ENCODE data around the gene RELB.

The RELB gene

DNA sequence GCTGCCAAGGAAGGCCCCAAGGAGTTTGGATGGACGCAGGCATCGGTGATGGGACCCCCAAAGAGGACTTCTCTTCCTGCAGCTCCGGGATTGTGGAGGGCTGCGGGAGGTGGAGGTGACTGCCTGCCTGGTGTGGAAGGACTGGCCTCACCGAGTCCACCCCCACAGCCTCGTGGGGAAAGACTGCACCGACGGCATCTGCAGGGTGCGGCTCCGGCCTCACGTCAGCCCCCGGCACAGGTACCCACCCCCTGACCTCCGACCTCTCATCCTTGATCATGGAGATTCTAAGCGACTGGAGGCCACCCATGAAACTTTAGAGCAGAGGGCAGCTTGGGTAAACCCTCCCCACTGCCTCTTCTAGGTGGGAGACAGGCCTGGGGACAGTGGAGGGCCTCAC, 20.7 kb downstream of the RELB start:
- DNase-seq (ENCODE audit: low read depth) = no peak

DNA sequence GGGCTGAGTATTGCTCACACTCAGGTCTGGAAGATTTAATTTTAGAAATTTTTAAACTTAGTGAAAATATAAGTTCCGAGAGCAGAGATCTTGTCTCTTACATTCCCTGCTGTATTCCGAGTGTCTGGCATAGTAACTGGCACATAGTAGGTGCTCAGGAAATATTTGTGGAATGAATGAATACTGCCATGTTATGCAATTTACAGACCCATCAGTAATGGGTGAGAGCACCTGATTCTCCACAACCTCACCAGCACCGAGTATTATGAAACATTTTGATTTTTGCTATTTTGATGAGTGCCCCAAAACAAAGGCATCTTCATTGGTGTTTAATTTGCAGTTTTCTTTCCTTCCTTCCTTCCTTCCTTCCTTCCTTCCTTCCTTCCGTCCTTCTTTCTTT, 21.8 kb downstream of the RELB start:
- no peak for DNase-seq (ENCODE audit: low read depth)

DNA sequence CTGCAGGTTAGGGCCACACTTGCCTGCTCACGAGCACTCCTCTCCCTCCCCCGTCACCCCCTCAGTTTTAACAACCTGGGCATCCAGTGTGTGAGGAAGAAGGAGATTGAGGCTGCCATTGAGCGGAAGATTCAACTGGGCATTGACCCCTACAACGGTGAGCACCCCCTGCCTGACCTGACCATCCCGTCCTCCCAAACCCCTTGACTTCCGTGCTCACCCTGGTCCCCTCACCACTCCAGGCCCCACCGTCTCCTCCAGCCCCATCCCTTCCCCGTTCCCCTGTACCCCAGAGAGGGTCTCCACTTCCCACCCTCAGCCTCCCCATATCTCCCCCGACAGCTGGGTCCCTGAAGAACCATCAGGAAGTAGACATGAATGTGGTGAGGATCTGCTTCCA, 24.0 kb downstream of the RELB start:
- no peak for DNase-seq (ENCODE audit: low read depth)

DNA sequence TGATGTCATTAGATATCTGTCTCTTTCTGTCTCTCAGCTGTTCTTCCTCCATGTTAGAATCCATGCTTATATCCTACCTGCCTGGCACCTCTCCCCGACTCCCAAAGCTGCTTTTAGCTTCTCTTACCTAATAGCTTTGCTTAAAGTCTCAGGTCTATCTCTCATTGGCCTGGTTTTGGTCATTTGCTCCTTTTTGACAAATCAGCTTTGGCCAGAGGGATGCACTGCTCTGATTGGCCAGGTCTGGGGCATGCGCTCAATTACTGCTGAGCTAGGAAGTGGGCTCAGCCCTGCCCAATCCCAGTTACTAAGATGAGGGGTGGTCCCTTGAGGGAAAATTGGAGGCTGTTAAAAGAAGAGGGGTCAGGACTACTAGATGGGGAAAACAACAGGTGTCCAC, 26.1 kb downstream of the RELB start:
- no peak for DNase-seq (ENCODE audit: low read depth)

- no peak for DNase-seq (ENCODE audit: low read depth)
These were observed 29.6 kb downstream of the RELB start for GRCh38 chr19:45030825-45031224.

- no peak for DNase-seq (ENCODE audit: low read depth)
These were observed 31.2 kb downstream of the RELB start for GRCh38 chr19:45032421-45032820.

- DNase-seq (ENCODE audit: low read depth) = no peak
These were observed 34.5 kb downstream of the RELB start for GRCh38 chr19:45035755-45036154.

- DNase-seq (ENCODE audit: low read depth) = no peak
These were observed 36.3 kb downstream of the RELB start for GRCh38 chr19:45037393-45038169.

DNA sequence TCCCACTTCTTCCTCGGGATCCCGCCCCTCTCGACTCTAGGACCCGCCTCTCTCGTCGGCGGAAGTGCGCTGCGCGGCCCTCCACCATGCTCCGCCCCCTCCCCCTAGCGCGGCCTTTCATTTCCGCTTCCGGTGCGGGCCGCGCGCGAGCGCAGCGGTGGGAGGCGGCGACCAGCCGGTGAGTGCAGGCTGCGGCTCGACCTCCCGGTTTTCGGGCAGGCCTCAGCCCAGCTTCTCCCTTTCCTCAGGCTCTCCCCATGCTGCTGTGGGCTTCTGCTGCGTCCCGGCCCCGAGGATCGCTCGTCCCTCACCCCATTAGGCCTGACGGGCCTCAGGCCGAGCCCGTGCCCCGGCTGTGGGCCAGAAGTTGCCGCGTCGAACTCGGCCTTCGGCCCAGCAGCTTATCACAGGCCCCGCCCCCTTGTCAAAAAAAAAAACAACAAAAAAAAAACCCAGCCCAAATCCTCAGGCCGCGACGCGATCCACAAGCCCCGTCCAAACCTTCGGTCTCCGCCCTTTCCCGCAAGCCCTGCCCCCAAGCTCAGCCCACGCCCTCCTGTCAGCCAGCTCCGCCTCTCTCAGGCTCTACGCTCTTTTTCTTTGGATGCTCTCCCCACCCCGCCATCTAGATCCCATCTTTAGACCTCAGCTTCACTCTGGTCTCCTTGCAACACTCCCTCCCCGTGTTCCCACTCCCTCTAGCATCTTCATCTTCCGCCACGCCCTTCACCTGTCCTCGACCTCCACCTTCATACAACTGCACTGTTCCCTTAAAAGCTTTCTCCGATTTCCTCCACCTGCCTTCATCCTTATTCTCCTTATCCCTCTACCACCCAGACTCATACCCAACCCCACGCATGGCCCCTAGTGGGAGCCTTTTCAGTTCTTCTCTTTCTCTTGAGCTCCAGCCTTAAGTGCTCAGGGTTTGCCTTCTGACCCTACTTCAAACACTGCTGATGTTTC, 37.9 kb downstream of the RELB start, which contains the start of gene CLASRP:
Gene CLASRP, plus strand, starts transcription at position 115 of the 963 bp plus-strand sequence. CDS start 1,168 bp downstream, outside the sequence.
- DNase-seq (ENCODE audit: low read depth) = peak; percentile 86

GRCh38 chr19:45040059-45040771, 39.0 kb downstream of the RELB start:
- DNase-seq (ENCODE audit: low read depth) = no peak

GRCh38 chr19:45041125-45041524, 39.9 kb downstream of the RELB start:
- DNase-seq (ENCODE audit: low read depth) = no peak

- DNase-seq (ENCODE audit: low read depth) = no peak
These were observed 44.5 kb downstream of the RELB start for GRCh38 chr19:45045671-45046353.

DNA sequence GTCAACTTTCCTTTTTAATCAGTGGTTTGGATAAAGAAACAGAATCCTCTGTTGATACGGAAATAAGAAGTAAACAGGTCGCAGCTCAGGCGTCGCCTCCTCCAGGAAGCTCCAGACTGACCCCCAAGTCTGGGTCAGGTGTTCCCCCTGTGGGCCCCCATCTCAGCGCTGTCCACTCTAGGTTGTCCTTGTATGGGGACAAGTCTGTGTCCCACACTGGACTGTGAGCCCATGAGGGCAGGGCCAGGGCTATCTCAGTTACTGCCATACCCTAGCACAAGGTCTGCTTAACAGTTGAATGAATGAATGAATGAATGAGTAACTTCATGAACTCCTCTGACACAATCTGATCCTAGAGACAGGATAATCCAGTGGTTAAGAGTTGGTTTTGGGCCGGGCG, 45.1 kb downstream of the RELB start:
- DNase-seq (ENCODE audit: low read depth) = no peak

DNA sequence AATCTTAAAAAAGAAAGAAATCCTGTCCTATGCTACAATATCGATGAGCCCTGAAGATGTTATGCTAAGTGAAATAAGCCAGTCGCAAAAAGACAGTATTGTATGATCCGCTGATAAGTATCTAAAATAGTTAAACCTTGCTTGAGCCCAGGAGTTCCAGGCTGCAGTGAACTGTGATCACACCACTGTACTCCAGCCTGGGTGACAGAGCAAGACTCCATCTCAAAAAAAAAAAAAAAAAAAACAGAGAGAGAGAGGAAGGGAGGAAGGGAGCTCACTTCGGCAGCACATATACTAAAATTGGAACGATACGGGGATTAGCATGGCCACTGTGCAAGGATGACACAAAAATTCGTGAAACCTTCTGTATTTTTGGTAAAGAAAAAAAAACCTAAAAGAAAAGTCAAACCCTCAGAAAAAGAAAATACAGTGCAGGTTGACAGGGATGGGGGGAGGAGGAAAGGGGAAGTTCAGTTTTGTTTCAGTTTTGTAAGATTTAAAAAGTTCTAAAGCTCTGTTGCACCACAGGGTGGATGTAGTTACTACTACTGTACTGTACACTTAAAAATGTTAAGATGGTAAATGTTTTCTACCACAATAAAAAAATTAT, 46.0 kb downstream of the RELB start:
- no peak for DNase-seq (ENCODE audit: low read depth)

DNA sequence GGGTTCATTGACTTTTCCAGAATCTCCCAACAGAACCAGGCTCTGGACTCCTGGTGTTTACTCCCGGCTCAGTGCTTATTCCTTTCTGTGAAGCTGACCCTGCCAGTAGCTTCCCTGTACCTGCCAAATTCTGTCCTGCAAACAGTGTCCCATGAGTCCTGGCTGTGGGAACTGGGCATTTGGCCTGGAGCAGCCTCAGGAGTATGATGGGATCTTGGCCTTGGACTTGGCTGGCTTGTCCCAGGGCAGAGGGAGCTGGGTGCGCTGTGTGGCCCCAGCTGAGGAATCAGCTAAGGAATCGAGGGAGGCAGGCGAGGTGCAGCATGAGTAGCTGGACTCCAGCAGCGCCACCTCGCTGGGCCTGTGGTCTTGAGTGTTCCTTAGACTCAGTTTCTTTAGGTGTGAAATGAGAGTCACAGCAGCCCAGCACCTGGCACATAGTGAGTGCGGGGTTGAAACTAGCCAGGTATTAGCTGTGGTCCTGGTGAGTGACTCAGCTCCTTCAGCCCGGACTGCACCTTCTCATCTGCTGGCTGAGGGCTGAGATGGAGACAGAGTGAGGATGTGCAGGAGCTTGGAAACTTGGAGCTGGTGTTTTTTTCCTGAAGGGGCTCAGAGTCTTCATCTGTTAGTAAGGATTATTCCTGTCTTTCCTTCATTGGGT, 47.9 kb downstream of the RELB start:
- DNase-seq (ENCODE audit: low read depth) = peak; percentile 14

GRCh38 chr19:45050036-45050435, 48.8 kb downstream of the RELB start:
- no peak for DNase-seq (ENCODE audit: low read depth)

GRCh38 chr19:45051929-45052579, 50.8 kb downstream of the RELB start:
- DNase-seq (ENCODE audit: low read depth) = no peak

DNA sequence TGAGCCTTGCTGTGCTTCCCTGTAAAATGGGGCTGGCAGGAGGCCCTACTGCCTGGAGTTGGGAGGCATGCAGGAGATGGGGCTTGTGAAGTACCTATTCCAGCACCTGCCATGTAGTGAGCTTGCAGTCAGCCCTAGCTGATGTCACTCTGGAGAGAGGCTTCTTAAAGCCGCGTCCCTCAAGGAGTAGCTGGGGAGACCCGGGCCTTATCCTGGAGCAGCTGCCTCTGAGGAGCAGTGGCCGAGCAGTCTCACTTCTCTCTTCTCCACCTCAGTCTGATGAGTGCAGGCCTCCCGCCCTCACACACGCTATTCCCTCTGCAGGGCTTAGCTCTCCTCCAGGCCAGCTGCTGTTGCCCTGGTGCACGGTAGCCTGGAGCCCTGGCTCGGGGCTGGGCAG, 55.6 kb downstream of the RELB start:
- DNase-seq (ENCODE audit: low read depth) = no peak

GRCh38 chr19:45057444-45057843, 56.2 kb downstream of the RELB start:
- DNase-seq (ENCODE audit: low read depth) = no peak

GRCh38 chr19:45058622-45059159, 57.4 kb downstream of the RELB start:
- DNase-seq (ENCODE audit: low read depth) = no peak
